Measurements from ENCODE around the gene SNX20. TPM values are rescaled to one million over a fixed set of nuclear protein-coding genes. Genes with fewer than 3 reads are reported as not detected.

Gene SNX20
- total RNA-seq, 4 donors from 2014 or later, result 0.81 to 2.1 (median 1.2) TPM

- 77% methylated on average over 20 of the region's 20 CpGs for WGBS
- Histone ChIP-seq H3K27ac (no peak overlapping the region), H3K36me3 (no peaks in the 10 kb centered on the region), H3K9me3 (no peaks in the 10 kb centered on the region), H3K4me3 (no peak overlapping the region), H3K27me3 (no peaks in the 10 kb centered on the region), H3K4me1 (no peaks in the 10 kb centered on the region)
- TF ChIP-seq CTCF (IDR thresholded peaks at IDR 0.05) (no peak), POLR2A (IDR thresholded peaks at IDR 0.05) (no peak), POLR2AphosphoS5 (IDR thresholded peaks at IDR 0.05) (no peak), EP300 (IDR thresholded peaks at IDR 0.05) (no peak)
- no peak for DNase-seq (ENCODE audit: low spot score in 2 of 2)
Observed at GRCh38 chr16:50645563-50646220, 35.4 kb downstream of the SNX20 start.

- WGBS, result 42% methylated on average over 6 of the region's 6 CpGs
- no peak for DNase-seq (ENCODE audit: low spot score in 2 of 2)
- no peaks in the 10 kb centered on the region for H3K36me3 ChIP-seq
- no peaks in the 10 kb centered on the region for H3K27me3 ChIP-seq
- no peaks in the 10 kb centered on the region for H3K4me1 ChIP-seq
- H3K9me3 ChIP-seq, result no peaks in the 10 kb centered on the region
- no peak for TF ChIP-seq EP300 (IDR thresholded peaks at IDR 0.05)
- no peak for TF ChIP-seq POLR2A (IDR thresholded peaks at IDR 0.05)
- no peak overlapping the region for H3K4me3 ChIP-seq
- H3K27ac ChIP-seq, result no peak overlapping the region
Observed at GRCh38 chr16:50644729-50645128, 36.4 kb downstream of the SNX20 start.

GRCh38 chr16:50644245-50644644 is 36.9 kb downstream of the SNX20 start:
- H3K27ac ChIP-seq, result no peak overlapping the region
- no peaks in the 10 kb centered on the region for H3K27me3 ChIP-seq
- no peaks in the 10 kb centered on the region for H3K4me1 ChIP-seq
- H3K4me3 ChIP-seq, result no peak overlapping the region
- no peaks in the 10 kb centered on the region for H3K36me3 ChIP-seq
- H3K9me3 ChIP-seq, result no peaks in the 10 kb centered on the region
- DNase-seq (ENCODE audit: low spot score in 2 of 2), result no peak
- TF ChIP-seq CTCF (IDR thresholded peaks at IDR 0.05), result no peak
- no peak for TF ChIP-seq EP300 (IDR thresholded peaks at IDR 0.05)
- TF ChIP-seq POLR2A (IDR thresholded peaks at IDR 0.05), result no peak
- no peak for TF ChIP-seq POLR2AphosphoS5 (IDR thresholded peaks at IDR 0.05)
- 91% methylated on average over 5 of the region's 5 CpGs for WGBS

GRCh38 chr16:50643192-50643591 is 37.9 kb downstream of the SNX20 start:
- DNase-seq (ENCODE audit: low spot score in 2 of 2), result no peak
- TF ChIP-seq EP300 (IDR thresholded peaks at IDR 0.05) (no peak), CTCF (IDR thresholded peaks at IDR 0.05) (no peak), POLR2AphosphoS5 (IDR thresholded peaks at IDR 0.05) (no peak), POLR2A (IDR thresholded peaks at IDR 0.05) (no peak)
- no peaks in the 10 kb centered on the region for H3K4me1 ChIP-seq
- no peaks in the 10 kb centered on the region for H3K27me3 ChIP-seq
- WGBS, result 78% methylated on average over 4 of the region's 4 CpGs
- no peak overlapping the region for H3K4me3 ChIP-seq
- no peak overlapping the region for H3K27ac ChIP-seq
- no peaks in the 10 kb centered on the region for H3K36me3 ChIP-seq
- no peaks in the 10 kb centered on the region for H3K9me3 ChIP-seq

- 93% methylated on average over 5 of the region's 5 CpGs for WGBS
- Histone ChIP-seq H3K27me3 (no peaks in the 10 kb centered on the region), H3K27ac (no peak overlapping the region), H3K36me3 (no peaks in the 10 kb centered on the region), H3K4me3 (no peak overlapping the region), H3K9me3 (no peaks in the 10 kb centered on the region), H3K4me1 (no peaks in the 10 kb centered on the region)
- DNase-seq (ENCODE audit: low spot score in 2 of 2), result no peak
- TF ChIP-seq POLR2A (IDR thresholded peaks at IDR 0.05), result no peak
- no peak for TF ChIP-seq CTCF (IDR thresholded peaks at IDR 0.05)
- TF ChIP-seq EP300 (IDR thresholded peaks at IDR 0.05), result no peak
- TF ChIP-seq POLR2AphosphoS5 (IDR thresholded peaks at IDR 0.05), result no peak
Observed at GRCh38 chr16:50642349-50642748, 38.8 kb downstream of the SNX20 start.

GRCh38 chr16:50641818-50642187 is 39.3 kb downstream of the SNX20 start:
- DNase-seq (ENCODE audit: low spot score in 2 of 2), result no peak
- Histone ChIP-seq H3K27me3 (no peaks in the 10 kb centered on the region), H3K27ac (no peak overlapping the region), H3K9me3 (no peaks in the 10 kb centered on the region), H3K36me3 (no peaks in the 10 kb centered on the region), H3K4me1 (no peaks in the 10 kb centered on the region), H3K4me3 (no peak overlapping the region)
- WGBS, result 86% methylated on average over 4 of the region's 4 CpGs
- TF ChIP-seq EP300 (IDR thresholded peaks at IDR 0.05) (no peak), POLR2AphosphoS5 (IDR thresholded peaks at IDR 0.05) (no peak), CTCF (IDR thresholded peaks at IDR 0.05) (no peak), POLR2A (IDR thresholded peaks at IDR 0.05) (no peak)

Measured in suprapubic skin (tissue), 4 donors.